HG03442 (cell line): ENCODE measurements around the gene SCAI.

Experiments
- ATAC-seq: cut with Tn5 transposase; IDR thresholded peaks from one replicate; pipeline ENCODE4 v1.9.1; 2021; ENCODE audit warnings: mild to moderate bottlenecking, moderate library complexity; ENCODE audit not compliant: unreplicated experiment

The SCAI gene

DNA sequence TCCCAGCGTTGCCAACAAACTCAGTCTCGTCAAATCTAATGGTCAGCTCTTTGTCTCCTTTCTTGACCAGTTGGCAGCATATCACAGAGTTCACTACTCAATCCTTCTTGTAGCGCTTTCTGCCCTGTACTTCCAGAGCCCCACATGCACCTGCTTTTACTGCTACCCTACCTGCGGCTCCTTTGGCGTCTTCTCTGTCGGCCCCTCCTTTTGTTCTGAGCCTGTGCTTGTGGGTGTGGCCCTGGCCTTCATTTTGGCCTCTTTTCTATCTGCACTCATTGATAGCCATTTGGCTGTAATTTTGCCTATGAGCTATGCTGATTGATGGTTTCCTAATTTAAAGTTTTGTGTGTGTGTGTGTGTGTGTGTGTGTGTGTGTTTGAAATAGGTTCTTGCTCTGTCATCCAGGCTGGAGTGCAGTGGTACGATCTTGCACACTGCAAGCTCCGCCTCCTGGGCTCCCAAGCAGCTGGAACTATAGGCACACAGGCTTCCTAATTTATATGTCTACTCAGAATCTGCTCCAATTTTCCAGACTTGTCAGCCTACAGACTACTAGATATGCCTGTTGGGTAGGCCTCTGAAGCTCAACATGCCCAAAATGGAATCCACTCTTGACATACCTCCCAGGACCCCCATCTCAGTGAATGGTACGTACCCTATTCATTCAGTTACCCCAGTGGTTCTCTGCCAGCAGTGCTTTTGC lies 249.1 kb downstream of the SCAI start:
- no peak for ATAC-seq
